Lung (tissue), 12 donors: Measurements from ENCODE around the gene CYS1. TPM values are rescaled to one million over a fixed set of nuclear protein-coding genes. Genes with fewer than 3 reads are reported as not detected.

Experiments
- ATAC-seq: fragments of 200-7000 bp; cut with Tn5 transposase; one replicate; pipeline ENCODE4 v1.9.1; 2020; ENCODE audit warnings: moderate number of reproducible peaks; ENCODE audit not compliant: insufficient read depth, low FRiP score
- DNase-seq, 3 donors: peaks; one replicate each; pipeline ENCODE4 v3.0.0-alpha.2; 2013 to 2017
- H3K27ac ChIP-seq, 2 donors: one replicate each; pipeline ENCODE4 v1.5.1; 2013; ENCODE audit warnings: mild to moderate bottlenecking in 2 of 2, moderate library complexity in 2 of 2, control low read depth in 1 of 2, inconsistent platforms in 1 of 2, low read depth in 1 of 2, low read length in 1 of 2
- H3K27me3 ChIP-seq, 3 donors: one replicate each; pipeline ENCODE4 v1.5.1; 2013; ENCODE audit warnings: low read length in 2 of 3; ENCODE audit not compliant: control insufficient read depth in 3 of 3, insufficient read depth in 3 of 3
- H3K36me3 ChIP-seq, 4 donors: one replicate each; pipeline ENCODE4 v1.5.1; 2013; ENCODE audit warnings: low read length in 4 of 4, mild to moderate bottlenecking in 1 of 4, moderate library complexity in 1 of 4; ENCODE audit not compliant: control insufficient read depth in 4 of 4, insufficient read depth in 4 of 4
- H3K4me1 ChIP-seq, 5 donors: one replicate each; pipeline ENCODE4 v1.5.1; 2013; ENCODE audit warnings: low read length in 5 of 5, mild to moderate bottlenecking in 2 of 5, moderate library complexity in 1 of 5; ENCODE audit not compliant: control insufficient read depth in 5 of 5, insufficient read depth in 5 of 5
- H3K4me3 ChIP-seq: one replicate; pipeline ENCODE4 v1.5.1; 2013; ENCODE audit warnings: mild to moderate bottlenecking, control low read depth, moderate library complexity
- H3K9ac ChIP-seq, 2 donors: one replicate each; pipeline ENCODE4 v1.5.1; 2013; ENCODE audit warnings: low read length in 2 of 2, control low read depth in 1 of 2; ENCODE audit not compliant: insufficient read depth in 1 of 2
- H3K9me3 ChIP-seq, 4 donors: one replicate each; pipeline ENCODE4 v1.5.1; 2013; ENCODE audit warnings: low read length in 3 of 4, mild to moderate bottlenecking in 1 of 4, moderate library complexity in 1 of 4; ENCODE audit not compliant: control insufficient read depth in 4 of 4, insufficient read depth in 3 of 4
- WGBS, 2 donors: extraction: QIAGEN DNeasy Blood & Tissue Kit; methylation state at CpG; one replicate each; pipeline ENCODE4 v1.1.7; 2013; 5-methylcytosine and 5-hydroxymethylcytosine counted together
- polyA plus RNA-seq, 2 donors: library from polyadenylated mRNA; stranded (reverse); fragments of 200-250 nt; gene quantifications; one replicate each; pipeline ENCODE4 v1.2.1, GENCODE V29; 2013
- total RNA-seq, 2 donors: library from RNA; depleted of rRNA in 1 of 2; stranded (reverse); fragments of >200 nt in 1 of 2; gene quantifications; one replicate each; pipeline ENCODE4 v1.2.1, GENCODE V29; 2014 to 2021
- TF ChIP-seq, protein P1 (sequence below): IDR thresholded peaks from 2 replicates; pipeline ENCODE4 v1.5.1; 2012; ENCODE audit warnings: mild to moderate bottlenecking; ENCODE audit errors: control extremely low read depth, extremely low read depth
- donor health status: control.
- donor health status: control.
- donor health status: Bipolar disorder and iron deficiency.
- donor health status: healthy.
- donor health status: DM: yes; HTN: yes; CAD: no.

CYS1 gene
- total and polyA plus RNA-seq, 4 donors = 0.35 to 5.1 (median 1.0) TPM

DNA sequence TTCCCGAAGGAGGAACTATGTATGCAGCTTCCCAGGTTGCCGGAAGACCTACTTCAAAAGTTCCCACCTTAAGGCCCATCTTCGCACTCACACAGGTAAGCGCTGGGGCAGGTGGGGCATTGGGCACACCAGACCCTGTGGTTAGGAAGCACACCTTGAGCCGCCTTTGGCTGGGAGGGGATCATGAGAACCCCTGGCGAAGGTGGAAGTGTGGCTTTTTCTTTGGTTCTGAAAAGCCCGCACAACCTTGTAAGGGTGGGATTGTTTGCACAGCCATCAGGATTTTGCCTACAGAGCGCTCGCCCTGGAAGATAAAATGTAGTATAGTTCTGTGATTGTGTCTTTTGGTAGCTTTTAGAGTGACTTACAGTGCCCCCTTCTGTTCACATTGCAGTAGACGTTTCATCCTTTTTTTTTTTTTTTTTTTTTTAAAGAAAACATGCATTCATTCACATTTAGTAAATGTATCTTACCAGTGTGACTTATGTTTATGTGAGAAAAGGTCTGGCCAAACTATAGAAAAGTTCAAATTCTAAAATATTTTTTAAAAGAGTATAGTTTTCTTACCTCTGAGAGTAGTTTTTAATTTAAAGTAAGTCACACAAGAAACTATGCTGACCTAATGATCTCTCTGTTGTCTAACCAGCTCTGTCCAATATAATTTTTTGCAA, 31.6 kb downstream of the CYS1 start:
- peaks cover 7 to 42% (median 17%) of the 10 kb centered on the region in 4 donors for H3K36me3 ChIP-seq

DNA sequence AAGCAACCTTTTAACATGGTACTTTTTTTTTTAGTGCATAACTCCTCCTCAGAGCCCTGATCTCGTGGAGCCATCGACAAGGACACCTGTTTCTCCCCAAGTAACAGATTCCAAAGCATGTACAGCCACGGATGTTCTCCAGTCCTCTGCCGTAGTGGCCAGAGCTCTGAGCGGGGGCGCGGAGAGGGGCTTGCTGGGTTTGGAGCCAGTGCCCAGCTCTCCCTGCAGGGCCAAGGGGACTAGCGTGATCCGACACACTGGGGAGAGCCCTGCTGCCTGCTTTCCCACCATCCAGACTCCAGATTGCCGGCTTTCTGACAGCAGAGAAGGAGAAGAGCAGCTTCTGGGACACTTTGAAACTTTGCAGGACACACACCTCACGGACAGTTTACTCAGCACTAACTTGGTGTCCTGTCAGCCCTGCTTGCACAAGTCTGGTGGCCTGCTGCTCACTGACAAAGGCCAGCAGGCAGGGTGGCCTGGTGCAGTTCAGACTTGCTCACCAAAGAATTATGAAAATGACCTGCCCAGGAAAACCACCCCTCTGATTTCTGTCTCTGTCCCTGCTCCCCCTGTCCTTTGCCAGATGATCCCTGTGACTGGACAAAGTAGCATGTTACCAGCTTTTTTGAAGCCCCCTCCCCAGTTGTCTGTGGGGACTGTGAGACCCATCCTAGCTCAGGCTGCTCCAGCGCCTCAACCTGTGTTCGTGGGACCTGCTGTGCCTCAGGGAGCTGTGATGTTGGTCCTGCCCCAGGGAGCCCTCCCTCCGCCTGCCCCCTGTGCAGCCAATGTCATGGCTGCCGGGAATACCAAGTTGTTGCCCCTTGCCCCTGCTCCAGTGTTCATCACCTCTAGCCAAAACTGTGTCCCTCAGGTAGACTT, 32.4 kb downstream of the CYS1 start:
- H3K36me3 ChIP-seq = peaks cover 7 to 38% (median 11%) of the 10 kb centered on the region in 4 donors
- no peak overlapping the region for H3K4me3 ChIP-seq
- H3K4me1 ChIP-seq = peaks cover 0 to 14% (median 6%) of the 10 kb centered on the region in 5 donors

More for the DNA sequence above, 31.6 kb downstream of the CYS1 start:
- peaks cover 0 to 21% (median 7%) of the 10 kb centered on the region in 5 donors for H3K4me1 ChIP-seq
- H3K27me3 ChIP-seq = no peaks in the 10 kb centered on the region
- peak overlapping the region in 1 of 2 donors; percentile 47 for H3K27ac ChIP-seq
- DNase-seq = peak in 2 of 3 donors; percentile 81 to 87
- TF ChIP-seq, protein P1, sequence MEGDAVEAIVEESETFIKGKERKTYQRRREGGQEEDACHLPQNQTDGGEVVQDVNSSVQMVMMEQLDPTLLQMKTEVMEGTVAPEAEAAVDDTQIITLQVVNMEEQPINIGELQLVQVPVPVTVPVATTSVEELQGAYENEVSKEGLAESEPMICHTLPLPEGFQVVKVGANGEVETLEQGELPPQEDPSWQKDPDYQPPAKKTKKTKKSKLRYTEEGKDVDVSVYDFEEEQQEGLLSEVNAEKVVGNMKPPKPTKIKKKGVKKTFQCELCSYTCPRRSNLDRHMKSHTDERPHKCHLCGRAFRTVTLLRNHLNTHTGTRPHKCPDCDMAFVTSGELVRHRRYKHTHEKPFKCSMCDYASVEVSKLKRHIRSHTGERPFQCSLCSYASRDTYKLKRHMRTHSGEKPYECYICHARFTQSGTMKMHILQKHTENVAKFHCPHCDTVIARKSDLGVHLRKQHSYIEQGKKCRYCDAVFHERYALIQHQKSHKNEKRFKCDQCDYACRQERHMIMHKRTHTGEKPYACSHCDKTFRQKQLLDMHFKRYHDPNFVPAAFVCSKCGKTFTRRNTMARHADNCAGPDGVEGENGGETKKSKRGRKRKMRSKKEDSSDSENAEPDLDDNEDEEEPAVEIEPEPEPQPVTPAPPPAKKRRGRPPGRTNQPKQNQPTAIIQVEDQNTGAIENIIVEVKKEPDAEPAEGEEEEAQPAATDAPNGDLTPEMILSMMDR = peak; percentile 49
- H3K9me3 ChIP-seq = no peaks in the 10 kb centered on the region
- no peak for ATAC-seq
- 60 to 69% methylated on average over 10 of the region's 10 CpGs for WGBS, 2 donors
- H3K9ac ChIP-seq = no peak overlapping the region
- H3K4me3 ChIP-seq = no peak overlapping the region

GRCh38 chr2:10046931-10047330, 33.3 kb downstream of the CYS1 start:
- no peak for DNase-seq

More for the DNA sequence above, 32.4 kb downstream of the CYS1 start:
- TF ChIP-seq, protein P1 = no peak
- DNase-seq = no peak
- no peaks in the 10 kb centered on the region for H3K27me3 ChIP-seq
- no peaks in the 10 kb centered on the region for H3K9me3 ChIP-seq
- peak overlapping the region in 1 of 2 donors; percentile 1 for H3K27ac ChIP-seq
- no peak overlapping the region for H3K9ac ChIP-seq
- no peak for ATAC-seq
- 90 to 91% methylated on average over 15 of the region's 15 CpGs for WGBS, 2 donors

More at GRCh38 chr2:10046931-10047330, 33.3 kb downstream of the CYS1 start:
- Histone ChIP-seq H3K4me3 (no peak overlapping the region), H3K9me3 (no peaks in the 10 kb centered on the region), H3K4me1 (peaks cover 0 to 19% (median 10%) of the 10 kb centered on the region in 5 donors), H3K9ac (no peak overlapping the region), H3K27me3 (no peaks in the 10 kb centered on the region), H3K36me3 (peaks cover 3 to 34% (median 7%) of the 10 kb centered on the region in 4 donors), H3K27ac (peak overlapping the region in 1 of 2 donors; percentile 49)
- 64 to 78% methylated on average over 7 of the region's 7 CpGs for WGBS, 2 donors
- ATAC-seq = no peak
- TF ChIP-seq, protein P1 = no peak
